Stimulated activated CD8-positive, alpha-beta memory T cell treated with anti-CD3 and anti-CD28 coated beads, Interleukin-4, amount 100 ng/mL, for 1 hour (primary cell): ENCODE data around the gene LUC7L.
A peak's percentile ranks its signal among the peaks of the same experiment; 100 is the strongest.
"Not testable (repeated sequence)": the region's sequence is repeated elsewhere in the genome, so short reads cannot be mapped to it uniquely, and the experiment has no call there.

Source experiments
- DNase-seq, 2 donors: peaks; one replicate each; pipeline ENCODE4 v3.0.0-alpha.2; 2020; ENCODE audit warnings: low read depth in 2 of 2, low spot score in 1 of 2

LUC7L gene

GRCh38 chr16:263944-264343 lies 34.7 kb upstream of the LUC7L start:
- no peak for DNase-seq

GRCh38 chr16:263182-263774 lies 34.0 kb upstream of the LUC7L start:
- DNase-seq: no peak

GRCh38 chr16:262121-262745 lies 33.0 kb upstream of the LUC7L start:
- no peak for DNase-seq

GRCh38 chr16:261031-261691 lies 31.9 kb upstream of the LUC7L start:
- DNase-seq: no peak

GRCh38 chr16:260326-260725 lies 31.1 kb upstream of the LUC7L start:
- DNase-seq: no peak

- no peak for DNase-seq
These were observed 30.6 kb upstream of the LUC7L start for GRCh38 chr16:259814-260253.

- DNase-seq: no peak
These were observed 30.0 kb upstream of the LUC7L start for GRCh38 chr16:259226-259625.

GRCh38 chr16:258091-258490 lies 28.8 kb upstream of the LUC7L start:
- DNase-seq: not testable (repeated sequence)

- DNase-seq: no peak
These were observed 25.9 kb upstream of the LUC7L start for GRCh38 chr16:255183-255582.

GRCh38 chr16:254461-254860 lies 25.2 kb upstream of the LUC7L start:
- no peak for DNase-seq

GRCh38 chr16:253833-254232 lies 24.6 kb upstream of the LUC7L start:
- DNase-seq: no peak

GRCh38 chr16:252366-253337 lies 23.4 kb upstream of the LUC7L start:
- no peak for DNase-seq

GRCh38 chr16:249431-249830 lies 20.2 kb upstream of the LUC7L start:
- DNase-seq: no peak

- DNase-seq: no peak
These were observed 17.8 kb upstream of the LUC7L start for GRCh38 chr16:247027-247426.

GRCh38 chr16:245105-245504 lies 15.9 kb upstream of the LUC7L start:
- DNase-seq: no peak

- DNase-seq: no peak
These were observed 14.1 kb upstream of the LUC7L start for GRCh38 chr16:243348-243747.

- no peak for DNase-seq
These were observed 13.0 kb upstream of the LUC7L start for GRCh38 chr16:242281-242680.

GRCh38 chr16:240559-240958 lies 11.3 kb upstream of the LUC7L start:
- DNase-seq: no peak

GRCh38 chr16:239948-240277 lies 10.7 kb upstream of the LUC7L start:
- DNase-seq: no peak

GRCh38 chr16:234468-235305 lies 5.4 kb upstream of the LUC7L start, which contains the start of gene FAM234A:
Gene FAM234A (plus strand): TSS chr16:234821. CDS start chr16:254414, 19,593 bp downstream.
- DNase-seq: peak; percentile 87 to 89

- no peak for DNase-seq
These were observed 1.7 kb upstream of the LUC7L start for GRCh38 chr16:230949-231348.
